Stimulated activated naive CD4-positive, alpha-beta T cell treated with Interleukin-2 at 50 U/mL for 16 hours (primary cell): ENCODE data around the gene SPATA21.
"Not testable (repeated sequence)": the region's sequence is repeated elsewhere in the genome, so short reads cannot be mapped to it uniquely, and the experiment has no call there.

ENCODE experiments used
- DNase-seq: peaks from one replicate; lab custom pipeline; 2025; lab: John Stamatoyannopoulos, UW

Gene SPATA21

GRCh38 chr1:16383888-16384287, 53.3 kb downstream of the SPATA21 start:
- no peak for DNase-seq

DNA sequence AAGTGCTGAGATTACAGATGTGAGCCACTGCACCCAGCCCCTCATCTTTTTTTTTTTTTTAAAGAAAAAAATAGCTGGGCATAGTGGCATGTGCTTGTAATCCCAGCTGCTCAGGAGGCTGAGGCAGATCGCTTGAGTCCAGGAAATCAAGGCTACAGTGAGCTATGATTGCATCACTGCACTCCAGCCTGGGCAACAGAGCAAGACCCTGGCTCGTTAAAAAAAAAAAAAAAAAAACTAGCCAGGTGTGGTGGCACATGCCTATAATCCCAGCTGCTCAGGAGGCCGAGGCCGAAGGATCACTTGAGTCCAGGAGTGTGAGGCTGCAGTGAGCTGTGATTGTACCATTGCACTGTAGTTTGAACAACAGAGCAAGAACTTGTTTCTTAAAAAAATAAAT, 56.4 kb downstream of the SPATA21 start:
- no peak for DNase-seq

DNA sequence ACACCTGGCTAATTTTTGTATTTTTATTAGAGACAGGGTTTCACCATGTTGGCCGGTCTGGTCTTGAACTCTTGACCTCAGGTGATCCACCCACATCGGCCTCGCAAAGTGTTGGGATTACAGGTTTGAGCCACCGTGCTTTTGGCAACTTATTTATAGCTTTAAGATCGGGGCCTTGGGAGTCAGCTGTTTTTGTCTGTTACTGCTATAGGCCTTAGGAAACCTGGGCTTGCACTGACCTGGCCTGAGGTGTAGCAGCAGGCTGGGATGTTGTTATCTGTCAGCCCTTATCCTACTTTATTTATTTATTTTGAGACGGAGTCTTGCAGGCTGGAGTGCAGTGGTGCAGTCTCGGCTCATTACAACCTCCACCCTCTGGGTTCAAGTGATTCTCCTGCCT, 58.8 kb downstream of the SPATA21 start:
- DNase-seq: no peak

GRCh38 chr1:16376971-16377370, 60.3 kb downstream of the SPATA21 start:
- no peak for DNase-seq

GRCh38 chr1:16375521-16376340, 61.5 kb downstream of the SPATA21 start:
- no peak for DNase-seq

DNA sequence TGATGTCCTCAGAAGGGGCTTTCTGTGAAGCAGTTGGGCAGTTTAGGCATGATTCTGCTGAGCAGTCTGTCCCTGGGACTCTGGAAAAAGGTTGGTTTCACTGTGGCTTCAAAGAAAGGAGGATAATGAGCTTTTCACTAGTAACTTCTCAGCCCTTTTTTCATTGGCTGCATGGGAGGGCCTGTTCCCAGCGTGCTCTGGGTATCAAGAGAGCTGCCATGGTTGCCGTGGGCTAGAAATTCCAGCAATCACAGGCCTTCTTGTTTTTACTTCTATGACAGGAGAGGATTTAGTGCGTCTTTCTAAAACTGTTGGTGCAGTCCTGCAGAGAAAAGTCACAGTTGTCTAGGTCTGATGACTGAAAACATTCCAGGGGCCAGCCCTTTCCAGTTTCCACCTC, 63.0 kb downstream of the SPATA21 start:
- DNase-seq: no peak

DNA sequence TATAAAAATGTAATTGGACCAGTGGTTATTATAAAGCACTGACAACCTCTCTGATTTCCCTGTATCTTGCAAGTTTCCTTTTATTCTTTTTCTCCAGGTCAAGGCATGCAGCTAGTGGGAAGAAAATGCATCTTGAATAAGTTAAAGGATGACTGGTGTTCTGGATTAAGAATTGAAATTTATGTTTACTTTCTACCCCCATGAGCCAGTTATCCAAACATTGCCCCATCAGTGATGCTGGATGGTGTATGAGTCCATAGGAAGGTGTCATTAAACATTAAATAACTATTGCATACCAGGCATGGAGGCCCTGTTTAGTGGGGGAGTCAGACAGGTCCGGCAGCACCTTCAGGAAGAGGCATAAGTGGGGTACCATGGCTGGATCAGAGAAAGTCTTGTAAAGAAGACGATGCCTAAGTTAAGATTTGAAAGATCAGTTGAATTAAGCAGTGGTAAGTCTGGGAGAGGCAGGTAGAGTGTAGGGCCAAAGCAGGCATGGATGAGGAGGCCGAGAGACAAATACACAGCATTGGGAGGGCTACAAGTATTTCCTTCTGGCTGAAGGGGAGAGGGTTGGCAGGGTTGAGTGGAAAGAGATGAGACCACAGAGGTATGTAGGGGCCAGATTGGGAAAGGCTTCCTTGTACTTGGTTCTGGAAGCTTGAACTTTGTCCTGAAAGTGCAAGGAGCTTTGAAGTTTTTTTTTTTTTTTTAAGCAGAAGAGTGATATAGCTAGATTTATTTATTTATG, 64.5 kb downstream of the SPATA21 start:
- no peak for DNase-seq

DNA sequence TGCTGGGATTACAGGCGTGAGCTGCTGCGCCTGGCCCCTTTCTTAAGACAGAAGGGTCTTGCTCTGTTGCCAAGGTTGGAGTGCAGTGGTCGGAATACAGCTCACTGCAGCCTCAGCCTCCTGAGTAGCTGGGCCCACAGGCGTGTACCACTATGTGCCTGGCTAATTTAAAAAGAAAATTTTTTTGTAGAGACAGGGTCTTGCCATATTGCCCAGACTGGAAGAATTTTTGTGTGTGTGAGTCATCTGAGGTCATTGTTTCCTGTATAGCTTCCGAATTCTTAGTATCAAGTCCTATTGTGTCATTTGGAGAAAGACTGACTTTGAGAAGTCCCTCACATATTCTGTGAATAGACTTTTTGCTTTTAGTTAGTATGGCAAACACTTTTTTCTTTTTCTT, 65.5 kb downstream of the SPATA21 start:
- no peak for DNase-seq

DNA sequence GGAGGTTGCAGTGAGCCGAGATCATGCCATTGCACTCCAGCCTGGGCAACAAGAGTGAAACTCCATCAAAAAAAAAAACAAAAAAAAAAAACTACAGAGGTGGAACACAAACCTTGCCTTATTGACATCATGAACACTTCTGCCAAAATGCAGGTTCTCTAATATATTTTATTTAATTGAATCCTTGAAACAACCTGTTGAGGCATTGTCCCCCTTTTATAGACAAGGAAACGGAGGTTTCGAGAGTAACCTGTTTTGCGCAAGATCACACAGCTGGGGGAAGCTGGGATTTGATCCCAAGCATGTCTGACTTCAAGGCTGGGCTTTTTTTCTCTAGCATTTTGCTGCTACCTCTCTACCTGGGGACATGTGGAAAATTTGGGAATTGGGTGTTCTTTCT, 67.4 kb downstream of the SPATA21 start:
- DNase-seq: no peak

- no peak for DNase-seq
These were observed 69.0 kb downstream of the SPATA21 start for GRCh38 chr1:16367968-16368890.

DNA sequence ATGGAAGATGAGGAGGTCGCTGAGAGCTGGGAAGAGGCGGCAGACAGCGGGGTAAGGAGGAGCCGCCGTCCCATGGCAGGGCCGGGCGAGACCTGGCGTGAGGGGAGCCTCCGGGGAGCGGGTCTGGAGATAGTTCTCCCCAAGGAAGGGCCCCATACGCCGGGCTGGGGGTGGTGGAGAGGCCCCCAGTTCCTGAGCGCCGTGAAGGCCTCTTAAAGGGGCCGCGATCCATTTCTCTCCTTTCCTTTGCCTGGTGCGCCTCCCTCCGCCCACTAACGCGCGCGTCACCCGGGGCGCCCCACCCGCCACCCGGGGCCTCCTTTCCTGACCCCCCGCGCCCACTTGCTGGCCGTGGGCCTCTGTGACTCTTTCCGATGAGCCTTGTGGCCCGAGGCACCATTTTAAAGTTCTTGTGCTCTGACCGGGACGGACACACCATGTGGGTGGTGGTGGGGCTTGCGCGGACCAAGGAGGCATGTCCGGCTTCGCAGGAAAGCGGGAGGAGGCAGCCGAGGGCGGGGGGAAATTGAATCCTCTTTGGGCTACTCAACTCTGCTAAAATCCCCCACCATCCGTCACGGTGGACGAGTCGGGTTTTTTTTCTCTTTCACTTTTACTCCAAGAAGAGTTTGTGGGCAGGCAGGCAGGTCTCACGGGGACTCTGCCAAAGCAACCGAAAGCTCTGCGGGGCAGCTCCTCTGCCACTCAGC, 69.8 kb downstream of the SPATA21 start:
- peak; percentile 91 for DNase-seq

- DNase-seq: peak; percentile 96
These were observed 70.4 kb downstream of the SPATA21 start, which contains the start of gene SZRD1 for GRCh38 chr1:16366722-16367257. SZRD1 (plus strand) TSS chr1:16367242; CDS start chr1:16367258, 16 bp downstream.

GRCh38 chr1:16365146-16365498, 72.1 kb downstream of the SPATA21 start:
- DNase-seq: not testable (repeated sequence)

DNA sequence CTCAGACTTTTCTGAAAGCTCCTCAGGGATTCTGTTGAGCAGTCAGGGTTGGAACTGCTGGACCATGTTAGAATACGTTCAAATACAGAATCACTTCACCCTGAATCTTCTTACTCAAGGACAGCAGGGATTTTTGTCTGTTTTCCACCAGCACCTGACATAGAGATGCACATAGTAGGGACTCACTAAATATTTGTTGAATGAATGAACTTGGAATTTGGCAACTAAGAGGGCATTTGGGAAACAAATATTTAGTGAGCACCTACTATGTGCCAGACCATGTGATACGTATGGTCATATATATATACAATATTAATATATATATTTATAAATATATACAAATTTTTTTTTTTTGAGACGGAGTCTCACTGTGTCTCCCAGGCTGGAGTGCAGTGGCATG, 80.4 kb downstream of the SPATA21 start:
- DNase-seq: no peak

DNA sequence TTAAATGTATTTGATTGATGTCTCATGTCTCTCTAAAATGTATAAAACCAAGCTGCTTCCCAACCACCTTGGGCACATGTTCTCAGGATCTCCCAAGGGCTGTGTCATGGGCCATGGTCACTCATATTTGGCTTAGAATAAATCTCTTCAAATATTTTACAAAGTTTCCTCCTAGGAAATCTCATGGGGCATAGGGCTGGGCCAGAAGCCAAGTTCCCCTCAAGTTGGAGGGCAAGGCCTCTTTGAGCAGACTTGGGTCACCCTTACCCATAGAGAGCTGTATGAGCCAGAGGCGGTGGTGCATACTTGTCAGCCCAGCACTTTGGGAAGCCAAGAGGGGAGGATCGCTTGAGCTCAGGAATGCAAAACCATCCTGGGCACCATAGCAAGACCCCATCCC, 82.6 kb downstream of the SPATA21 start:
- no peak for DNase-seq

- DNase-seq: no peak
These were observed 84.2 kb downstream of the SPATA21 start for GRCh38 chr1:16352842-16353535.

DNA sequence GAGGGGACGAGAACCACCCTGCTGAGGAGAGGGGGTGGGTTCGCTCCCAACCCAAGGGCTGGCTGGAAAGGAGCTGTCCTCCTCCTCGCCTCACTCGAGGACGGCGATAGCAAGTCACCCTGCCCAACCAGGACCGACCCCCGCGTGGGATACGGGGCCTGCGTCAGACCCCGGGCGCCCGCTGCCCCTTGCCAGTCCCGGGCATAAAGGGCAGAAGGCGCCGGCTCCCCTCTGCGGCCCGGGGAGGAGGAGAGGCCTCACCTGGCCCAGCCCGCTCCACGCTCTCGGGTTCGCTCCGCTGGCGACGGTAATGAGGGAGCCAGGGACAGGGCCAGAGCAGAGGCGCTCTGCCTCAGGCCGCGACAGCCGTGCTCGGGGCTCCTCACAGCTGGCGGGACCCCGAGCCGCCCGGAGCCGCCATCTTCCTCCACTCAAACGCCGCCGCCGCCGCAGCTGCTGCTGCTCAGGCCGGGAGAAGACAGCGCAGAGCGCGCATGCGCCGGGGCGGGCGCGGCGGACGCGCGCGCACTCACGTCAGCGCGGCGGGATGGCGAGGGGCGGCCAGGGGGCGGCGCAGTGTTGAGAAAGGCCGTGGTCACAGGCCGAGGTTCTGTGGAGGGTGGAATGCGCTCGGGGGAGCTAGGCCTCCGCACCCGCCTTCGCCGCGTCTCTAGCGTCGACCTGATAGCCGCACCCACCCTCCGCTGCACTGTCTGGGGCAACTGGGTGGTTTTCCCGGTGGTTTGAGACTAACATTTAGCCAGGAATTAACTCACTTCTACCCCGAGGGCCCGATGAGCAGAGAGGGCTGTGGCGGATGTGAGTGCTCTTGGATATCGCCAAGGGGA, 85.0 kb downstream of the SPATA21 start, which contains the start of gene FBXO42:
FBXO42 (minus strand) TSS at position 487 of the 848 bp plus-strand sequence. CDS start 37,062 bp downstream, outside the sequence.
- peak; percentile 86 for DNase-seq

GRCh38 chr1:16351456-16351993, 85.7 kb downstream of the SPATA21 start:
- no peak for DNase-seq

DNA sequence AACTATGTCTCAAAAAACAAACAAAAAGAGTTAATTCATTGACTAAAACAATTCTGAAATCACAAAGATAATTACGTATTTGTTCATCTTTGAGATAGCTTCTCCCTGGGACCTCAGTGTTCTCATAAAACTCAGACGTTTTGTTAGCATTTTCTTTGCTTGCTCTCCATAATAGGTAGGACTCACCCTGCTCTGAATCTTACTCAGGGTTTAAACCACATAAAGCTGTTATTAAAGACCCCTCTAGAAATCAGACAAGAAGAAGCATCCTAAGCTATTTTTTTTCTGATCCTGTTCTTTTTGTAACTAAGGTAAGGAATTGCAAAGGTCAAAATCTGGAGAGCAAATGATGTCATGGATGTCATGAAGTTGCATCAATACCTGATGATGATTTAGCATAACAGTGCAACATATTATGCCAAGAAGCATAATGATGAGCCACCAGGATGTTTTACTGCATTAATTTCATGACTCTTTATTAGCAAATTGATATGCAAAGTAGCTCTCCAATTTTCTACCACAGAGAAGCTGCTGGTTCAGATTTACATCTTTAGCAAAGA, 87.3 kb downstream of the SPATA21 start:
- DNase-seq: no peak
